T-helper 2 cell (primary cell): ENCODE results near the gene DAAM1.

Experiments
- DNase-seq, 5 experiments: peaks; one replicate each; pipeline versions ENCODE4 v3.0.0 to v3.0.0-alpha.2; 2012 to 2022

The DAAM1 gene

DNA sequence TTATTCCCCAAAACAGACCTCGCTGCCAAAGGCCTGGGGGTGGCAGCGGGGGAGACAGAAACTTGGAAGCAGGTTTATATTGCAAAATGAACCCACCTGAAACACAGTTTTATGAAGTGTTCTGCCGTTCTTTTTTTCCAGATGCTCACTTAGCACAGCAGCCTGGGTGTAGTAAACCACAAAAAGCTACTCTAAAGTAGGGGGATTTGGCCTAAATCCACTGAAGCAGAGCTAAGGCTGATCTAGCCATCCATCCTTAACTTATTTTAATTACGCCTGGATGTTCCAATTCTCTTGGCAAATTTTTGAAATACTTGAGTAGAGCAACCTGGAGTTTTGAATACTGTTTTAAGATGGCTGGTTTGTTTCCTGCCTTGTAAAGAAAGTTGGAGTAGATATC, 155.5 kb downstream of the DAAM1 start:
- DNase-seq = no peak

DNA sequence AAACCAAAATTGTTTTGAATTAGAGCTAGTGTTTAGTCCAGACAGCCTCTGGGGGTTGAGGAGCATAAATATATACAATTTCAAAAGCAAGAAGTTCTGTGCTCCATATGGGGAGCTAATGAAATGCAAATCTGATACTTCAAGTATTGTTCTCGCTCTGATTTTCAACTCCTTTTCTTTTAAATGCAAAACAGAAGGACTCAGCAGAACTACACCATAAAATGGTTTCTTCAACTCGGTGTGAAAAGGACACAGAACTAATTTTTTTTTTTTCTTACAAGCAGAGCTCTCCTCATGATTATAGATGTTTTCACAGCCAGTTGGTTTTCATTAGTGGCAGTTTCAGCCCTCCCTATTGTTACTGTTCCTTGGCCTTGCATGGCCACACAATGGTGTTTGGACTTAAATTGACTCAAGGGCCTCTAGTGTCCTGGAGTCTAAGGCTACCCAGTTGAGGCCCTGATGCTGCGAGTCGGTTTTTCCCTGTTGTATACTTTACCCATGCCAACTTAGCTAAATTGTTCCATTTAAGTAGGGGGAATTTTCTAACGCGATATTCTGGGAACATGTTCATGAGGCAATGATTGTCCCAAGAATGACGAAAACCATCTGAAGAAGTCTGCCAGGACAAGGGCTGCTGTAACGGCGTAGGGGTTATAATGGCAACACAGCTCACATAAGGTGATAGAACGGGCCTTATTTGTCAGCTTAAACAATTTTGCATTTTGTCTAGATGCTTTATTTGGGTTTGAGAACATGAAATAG, 156.4 kb downstream of the DAAM1 start:
- DNase-seq = no peak

DNA sequence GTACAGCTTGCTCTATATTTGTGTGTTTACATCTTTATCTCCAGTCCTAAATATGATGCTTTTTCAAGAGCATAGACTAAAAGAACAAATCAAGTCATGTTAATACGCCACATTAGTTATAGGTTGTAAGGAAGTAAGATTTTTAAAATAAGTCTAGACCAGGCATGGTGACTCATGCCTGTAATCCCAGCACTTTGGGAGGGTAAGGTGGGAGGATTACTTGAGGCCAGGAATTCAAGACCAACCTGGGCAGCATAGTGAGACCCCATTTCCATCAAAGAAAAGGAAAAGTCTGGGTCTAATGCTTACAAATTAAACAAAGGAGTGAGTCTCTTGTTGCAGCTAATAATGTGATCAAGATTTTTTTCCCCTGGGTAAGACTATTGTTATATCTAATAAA, 157.9 kb downstream of the DAAM1 start:
- DNase-seq = no peak

DNA sequence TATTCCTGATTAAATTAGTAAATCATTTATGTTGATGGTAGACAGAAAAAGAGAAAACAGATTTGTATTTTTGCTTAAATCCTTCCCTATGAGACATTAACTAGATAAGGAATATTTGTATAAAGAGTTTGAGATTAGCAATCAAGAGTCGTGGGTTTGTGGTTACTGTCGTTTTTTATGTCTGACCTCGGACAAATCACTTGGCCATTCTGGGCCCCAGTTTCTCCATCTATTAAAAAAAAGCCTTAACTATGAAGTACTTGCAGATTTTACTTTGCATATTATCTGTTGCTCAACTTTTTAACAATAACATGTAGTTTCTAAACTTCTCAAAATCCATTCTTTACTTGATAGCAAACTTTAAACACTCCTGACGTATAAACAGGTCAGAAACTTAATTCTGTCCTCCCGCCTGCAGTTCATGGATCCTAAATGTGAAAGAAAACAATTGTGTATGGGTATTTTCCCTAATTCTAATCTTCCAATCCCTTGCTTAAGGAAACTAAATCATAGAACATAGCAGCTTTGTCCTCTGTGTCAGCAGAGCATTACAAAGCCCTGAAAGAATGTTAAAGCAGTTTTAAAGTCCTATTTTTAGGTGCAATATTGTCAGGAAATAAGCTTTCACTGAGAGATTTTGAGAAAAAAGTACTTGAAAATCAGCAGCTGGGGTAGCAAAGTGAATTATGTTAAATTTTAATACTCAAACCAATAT, 158.5 kb downstream of the DAAM1 start:
- no peak for DNase-seq

DNA sequence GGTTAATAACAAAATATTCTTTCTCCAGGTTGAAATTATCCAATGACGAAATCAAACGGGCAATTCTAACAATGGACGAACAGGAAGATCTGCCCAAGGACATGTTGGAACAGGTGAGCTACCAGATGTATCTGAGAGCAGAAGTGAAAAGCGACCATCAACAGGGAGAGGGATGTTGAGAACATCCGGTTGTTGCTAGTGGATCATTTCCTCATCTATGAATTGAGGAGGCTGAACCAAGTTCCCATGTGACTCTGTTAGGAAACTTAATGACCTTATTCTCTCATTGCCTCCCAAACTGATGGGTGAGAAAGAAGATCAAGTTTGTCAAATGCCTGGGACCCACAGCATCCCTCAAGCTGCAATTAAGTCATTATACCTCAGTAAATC, 159.0 kb downstream of the DAAM1 start:
- no peak for DNase-seq

DNA sequence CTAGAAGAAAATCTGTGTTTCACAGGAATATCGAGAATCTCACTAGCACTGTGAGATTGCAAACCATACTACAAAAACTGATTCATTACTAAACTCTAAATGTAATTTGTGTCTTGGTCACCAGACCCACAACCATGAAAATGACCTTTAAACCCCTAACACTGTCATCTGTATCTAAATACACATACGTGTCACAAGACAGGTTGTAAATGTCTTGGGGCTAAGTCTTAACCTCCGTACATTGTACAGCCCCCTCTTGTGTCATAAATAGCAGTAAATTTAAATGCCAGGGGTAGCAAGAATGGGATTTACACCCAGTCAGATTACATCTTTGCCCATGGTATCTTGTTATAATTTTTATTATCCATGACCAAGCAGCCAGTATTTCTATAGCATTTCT, 159.4 kb downstream of the DAAM1 start:
- no peak for DNase-seq

DNA sequence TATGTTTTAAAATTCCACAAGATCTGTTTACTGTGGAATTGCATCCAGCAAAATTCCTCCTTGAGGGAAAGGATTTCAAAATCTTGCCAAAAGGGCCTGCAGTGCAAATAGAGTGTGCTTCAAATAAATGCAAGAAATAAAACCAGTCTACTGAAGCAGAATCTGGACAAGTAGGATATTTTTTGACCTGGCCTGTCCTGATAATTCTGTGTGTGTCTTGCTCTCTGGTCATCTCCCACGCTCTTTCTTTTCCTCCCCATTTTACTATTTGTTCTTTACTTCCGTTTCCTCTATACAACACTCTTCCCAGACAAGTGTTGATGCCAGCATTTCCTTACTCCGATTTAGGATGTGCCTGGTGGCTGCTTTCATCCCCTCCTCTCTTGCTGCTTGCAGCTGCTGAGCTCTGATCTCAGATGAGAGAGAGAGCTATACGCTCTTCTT, 160.8 kb downstream of the DAAM1 start:
- DNase-seq = no peak

DNA sequence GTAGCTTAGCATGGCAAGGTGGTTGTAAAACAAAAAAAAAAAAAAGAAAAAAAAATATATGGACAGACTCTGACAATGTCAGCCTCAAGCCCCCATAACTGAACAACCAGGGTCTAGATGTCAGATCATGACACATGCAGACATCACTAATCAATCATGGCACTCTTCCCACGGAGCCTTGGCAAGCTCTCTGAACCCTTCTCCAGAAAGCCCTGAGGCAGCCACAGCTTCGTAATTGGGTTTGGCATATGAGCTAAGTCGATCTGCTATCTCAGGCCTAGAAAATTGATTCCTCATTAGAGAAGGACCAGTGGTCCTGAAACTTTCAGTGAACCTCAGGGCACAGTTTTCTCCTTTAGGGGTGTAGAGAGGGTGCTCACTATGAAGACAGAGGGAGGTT, 164.5 kb downstream of the DAAM1 start:
- DNase-seq = no peak

DNA sequence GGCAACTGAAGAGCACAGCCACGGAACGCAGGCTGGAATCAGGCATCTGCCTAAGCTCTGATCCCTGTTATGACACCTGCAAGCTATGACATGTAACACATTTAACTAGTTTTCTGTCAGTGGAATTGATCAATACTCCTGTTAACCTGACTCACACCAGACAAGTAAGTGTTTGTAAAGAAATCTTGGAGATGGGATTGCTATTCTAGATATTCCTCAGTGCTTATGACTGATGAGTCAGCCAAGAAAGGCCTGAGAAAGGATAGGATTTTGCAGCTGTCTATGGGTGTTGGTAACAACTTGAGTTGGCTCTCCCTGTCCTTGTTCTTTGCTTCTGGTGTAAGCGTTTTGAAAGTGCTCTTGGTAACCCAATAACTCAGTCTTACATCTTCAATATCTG, 166.2 kb downstream of the DAAM1 start:
- DNase-seq = no peak

DNA sequence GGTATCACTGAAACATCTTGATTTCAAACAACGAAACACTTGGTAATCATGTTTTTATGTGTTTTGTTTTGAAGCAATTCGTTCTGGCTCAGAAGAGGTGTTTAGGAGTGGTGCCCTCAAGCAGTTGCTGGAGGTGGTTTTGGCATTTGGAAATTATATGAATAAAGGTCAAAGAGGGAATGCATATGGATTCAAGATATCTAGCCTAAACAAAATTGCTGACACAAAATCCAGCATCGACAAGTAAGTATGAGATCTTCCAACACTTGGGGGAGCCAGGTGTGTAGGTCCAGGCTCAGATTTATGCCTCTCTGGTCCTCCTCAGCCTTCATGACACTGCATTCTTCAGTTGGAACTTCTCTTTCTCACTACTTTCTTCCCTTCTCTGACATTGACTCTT, 166.6 kb downstream of the DAAM1 start:
- no peak for DNase-seq

DNA sequence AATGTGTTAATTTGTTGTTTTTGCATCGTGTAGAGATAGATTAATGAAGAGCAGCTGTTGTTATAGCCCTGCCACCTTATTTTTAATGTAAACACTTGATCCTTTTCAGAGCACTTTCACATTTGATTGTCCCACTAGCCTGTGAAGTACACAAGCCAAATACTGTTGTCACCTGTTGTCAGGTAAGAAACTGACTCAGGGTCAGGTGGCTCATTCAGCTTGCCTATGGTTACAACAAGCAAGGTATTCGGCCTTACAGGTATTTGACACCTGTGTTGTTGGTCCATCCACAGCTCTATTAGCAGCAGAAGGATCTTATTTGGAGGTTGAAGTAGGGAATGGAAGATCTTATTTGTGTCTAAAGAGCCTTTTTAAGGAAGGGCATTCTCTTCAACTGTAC, 167.8 kb downstream of the DAAM1 start:
- no peak for DNase-seq

DNA sequence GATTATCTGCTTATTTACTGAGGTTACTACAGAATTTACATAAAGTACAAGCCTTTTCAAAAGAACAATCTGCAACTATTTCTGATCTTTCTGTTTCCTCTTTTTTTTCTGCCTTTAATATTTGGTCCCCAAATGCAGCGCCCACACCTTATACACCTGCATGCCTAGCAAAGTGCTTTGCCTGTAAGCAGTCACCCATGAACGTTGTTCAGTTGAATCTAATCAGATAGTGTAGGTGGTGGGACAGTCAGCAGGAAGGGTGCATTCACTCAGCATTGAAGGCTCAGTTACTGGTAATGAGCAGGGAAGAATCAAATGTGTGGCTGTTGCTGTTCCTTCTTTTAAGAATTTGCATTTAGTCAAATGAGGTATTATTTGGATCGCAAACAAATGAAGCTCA, 168.3 kb downstream of the DAAM1 start:
- DNase-seq = no peak

DNA sequence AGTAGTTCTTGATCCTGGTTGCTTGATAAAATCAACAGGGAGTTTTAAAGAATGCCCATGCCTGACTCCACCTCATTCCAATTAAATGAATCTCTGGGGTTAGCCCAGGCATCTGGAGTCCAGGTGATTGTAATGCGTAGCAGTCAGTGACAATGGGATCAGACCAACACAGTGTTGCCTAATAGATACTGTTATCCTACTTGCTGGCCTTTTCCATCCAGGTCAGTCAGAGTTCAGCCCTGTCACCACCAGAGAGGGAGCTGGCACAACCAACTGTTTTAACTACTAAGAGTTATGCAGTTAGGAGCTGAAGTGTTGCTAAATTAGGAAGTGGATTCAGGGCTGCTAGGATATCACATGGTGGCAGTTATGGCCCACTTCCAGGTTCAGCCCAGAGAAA, 169.6 kb downstream of the DAAM1 start:
- DNase-seq = no peak

DNA sequence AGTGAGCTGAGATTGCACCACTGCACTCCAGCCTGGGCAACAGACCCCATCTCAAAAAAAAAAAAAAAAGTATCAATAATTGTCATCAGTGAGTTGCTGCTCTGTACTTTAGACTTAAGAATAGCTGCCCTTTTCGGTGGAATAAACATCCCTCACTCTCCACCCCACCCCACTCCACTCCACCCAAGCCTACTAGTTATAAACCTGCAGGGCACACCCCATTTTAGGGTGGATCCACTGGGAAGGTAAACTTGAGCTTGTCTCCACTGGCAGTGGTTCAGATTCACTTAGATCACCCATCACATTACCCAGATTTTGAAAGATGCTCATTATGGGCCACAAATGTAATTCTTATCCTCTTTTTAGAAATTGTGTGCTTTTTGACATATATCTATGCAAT, 170.3 kb downstream of the DAAM1 start:
- no peak for DNase-seq

DNA sequence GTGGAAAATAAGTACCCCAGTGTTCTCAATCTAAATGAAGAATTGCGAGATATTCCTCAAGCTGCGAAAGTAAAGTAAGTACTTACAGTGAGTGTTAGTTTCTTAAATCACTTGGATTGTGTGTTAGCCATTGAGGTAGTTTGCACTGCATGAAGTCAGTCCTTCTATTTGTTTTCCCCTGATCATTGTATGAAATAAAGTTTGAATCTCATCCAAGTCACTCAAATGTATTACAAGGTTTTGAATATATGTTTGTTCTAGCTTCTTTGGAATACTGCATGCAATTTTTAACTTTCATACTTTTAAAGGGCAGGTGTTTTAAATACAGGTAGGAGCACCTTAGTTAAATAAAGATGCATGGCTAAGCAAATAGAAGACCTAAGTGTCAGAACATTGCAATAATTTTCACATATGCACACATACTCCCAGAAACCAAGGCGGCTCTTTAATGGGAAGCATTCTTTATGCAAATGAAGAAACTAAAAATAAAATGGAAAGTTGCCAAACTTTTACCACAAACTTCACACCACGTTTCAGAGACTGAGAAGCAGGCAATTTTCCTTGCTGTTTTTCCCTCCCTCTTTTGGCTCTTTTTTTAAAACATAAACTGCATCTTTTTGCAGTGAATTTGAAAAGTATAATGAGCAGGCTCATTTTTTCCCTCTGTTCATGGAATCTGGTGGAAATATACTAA, 171.1 kb downstream of the DAAM1 start:
- no peak for DNase-seq

DNA sequence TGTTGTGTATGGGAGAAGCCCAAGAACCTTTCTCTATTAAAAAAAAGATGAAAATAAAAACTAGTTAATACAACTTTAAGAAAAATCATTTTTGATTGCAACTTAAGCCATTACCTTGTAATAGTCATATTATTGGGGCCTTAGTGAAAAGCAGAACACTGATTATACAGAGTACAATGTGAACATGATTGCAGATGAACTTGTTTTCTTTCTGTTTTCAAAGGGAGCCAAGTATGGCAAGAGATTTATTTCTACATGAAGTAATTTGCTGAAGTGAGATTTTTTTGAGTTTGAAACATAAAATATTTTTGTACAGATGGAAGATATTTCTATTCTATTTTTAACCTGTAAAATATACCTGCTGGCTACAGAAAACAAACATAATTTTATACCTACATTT, 171.8 kb downstream of the DAAM1 start:
- no peak for DNase-seq

DNA sequence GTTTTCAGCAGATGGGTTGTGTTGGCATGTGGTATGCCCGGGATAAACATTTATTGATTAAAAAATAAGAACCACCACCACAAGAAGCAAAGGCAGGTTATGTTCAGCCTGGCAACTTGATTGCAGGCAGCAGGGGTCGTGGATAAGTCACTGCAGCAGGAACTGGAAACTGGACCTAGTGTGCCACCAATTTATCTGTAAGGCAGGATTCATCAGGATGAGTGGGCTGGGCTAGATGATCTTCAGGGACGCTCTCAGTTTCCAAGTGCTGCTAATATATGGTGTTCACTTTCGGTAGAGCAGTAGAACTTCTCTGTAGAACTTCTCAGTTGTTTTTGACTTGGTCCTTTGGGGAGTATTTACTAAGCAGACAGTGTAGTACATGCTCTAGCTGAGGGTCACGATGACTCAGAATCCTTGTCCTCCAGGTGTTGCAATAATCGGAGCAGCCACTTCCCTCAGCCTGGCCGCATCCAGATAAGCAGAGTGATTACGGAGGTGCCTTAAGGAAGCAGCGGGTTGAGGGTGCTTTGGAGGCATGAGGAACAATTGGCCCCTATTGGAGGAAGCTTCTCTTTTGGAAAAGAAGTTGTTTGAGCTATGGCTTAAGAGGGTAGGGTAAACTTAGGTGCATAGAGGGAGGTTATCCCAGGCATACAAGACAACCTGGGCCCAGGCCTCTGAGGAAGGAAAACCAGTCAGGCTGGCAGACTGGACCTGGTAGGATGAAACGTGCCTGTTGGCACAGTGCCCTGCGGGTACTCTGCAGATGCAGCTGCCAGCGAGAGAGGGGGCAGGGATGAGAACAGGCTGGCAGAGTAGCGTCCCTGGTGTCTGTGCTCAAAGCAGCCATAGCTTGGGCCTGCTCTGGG, 172.7 kb downstream of the DAAM1 start:
- DNase-seq = no peak

DNA sequence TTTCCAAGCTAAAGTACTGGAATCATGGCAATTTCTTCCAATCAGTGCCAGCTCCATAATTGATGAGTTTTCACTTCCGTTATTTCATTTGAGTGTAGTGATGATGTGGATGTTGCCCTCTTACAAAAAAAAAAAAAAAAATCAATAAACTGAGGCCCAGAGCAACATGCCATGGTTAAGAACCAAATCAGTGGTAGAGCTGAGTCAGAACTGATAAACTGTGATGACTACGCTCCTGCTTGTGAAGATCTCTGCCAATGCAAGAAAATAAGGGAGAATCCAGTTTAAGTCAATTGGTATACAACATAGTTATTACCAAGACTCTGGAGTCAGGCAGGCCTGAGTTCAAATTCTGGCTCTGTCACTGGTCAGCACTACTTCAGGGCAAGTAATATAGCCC, 174.0 kb downstream of the DAAM1 start:
- DNase-seq = peak in 1 of 5 experiments; percentile 13

DNA sequence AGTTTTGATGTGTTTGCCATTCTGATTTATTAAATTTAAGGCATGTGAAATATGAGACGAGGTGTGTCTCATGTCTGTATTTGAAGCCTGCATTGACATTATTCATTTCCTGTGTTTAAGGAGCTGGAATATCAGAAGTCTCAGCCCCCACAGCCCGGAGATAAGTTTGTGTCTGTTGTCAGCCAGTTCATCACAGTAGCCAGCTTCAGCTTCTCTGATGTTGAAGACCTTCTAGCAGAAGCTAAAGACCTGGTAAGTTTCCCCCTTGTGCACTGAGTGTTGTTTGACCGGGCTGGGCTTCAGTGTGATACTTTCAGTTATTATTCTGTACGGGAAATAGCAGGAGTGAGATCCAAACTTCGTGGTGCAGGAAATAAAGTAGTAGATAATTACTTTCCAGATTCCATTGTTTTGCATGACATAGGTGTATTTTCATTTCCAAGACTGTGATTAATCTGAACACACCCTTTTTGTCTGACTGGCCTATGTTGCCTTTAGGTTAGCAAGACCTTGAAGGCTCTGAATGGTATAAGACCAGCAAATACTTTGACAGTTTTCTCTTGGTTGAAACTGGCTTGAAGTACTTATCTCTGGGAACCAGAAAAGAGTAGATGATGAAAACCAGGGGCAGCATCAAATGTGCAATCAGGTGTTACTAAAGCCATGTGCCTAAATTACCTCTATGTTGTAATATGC, 175.2 kb downstream of the DAAM1 start:
- DNase-seq = no peak

DNA sequence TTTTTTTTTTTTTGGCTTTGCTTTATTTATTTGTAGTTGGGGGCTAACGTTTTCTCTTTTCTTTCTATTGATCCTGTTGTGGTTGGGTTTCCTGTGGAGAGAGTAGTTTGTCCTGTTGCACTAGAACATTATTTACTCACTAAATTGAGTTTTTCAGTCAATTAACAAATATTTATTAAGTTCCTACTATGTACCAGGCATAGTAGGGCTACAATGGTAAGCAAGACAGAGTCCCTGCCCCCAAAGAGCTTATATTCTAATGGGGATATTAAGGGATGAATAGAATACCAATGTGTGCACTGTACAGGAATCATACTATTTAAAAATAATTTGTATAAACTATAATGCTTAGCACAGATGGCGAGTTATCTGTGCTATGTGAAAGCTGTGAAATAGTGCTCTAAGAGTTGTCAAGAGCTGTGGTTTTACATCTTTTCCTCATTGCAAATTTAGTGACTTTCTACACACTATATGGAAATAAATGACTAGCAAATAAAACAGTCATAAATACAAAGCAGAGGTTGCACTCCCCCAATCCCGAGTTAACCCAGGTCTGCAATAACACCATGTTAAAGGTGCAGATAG, 181.8 kb downstream of the DAAM1 start:
- DNase-seq = no peak

DNA sequence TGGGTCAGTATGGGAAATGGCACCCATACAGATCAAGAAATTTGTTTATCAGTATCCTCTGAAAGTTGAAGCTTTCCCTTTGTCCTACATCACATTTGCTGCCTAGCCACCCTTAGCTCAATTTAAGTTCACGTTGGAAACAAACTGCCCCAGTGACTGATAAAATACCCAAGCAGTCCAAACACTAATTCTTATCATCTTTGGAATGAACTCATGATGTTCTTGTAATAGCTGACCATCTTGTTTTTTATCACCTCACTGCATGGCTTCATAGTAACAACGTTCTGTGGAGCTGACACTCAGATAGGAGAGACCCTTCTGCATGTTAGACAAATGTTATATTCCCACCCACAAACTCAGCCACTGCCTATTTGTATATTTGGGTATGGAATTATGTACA, 183.3 kb downstream of the DAAM1 start:
- no peak for DNase-seq

DNA sequence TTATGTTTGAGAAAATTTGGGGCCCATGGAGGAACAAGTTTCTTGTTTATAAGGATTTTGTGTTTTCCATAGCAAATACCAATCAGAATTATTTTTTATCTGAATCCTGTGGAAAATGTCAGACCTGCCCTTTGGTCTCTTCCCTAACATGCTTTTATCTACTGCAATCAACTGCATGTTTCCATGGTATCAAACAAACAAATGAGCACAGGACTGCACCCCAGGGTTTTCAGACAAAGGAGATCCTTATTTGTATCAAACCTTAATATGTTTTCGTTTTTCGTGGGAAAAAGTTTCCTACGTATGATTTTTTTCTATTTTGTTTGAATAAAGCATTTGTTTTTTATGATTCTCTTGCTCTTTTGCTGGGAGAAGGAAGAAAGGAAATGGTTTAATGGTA, 185.6 kb downstream of the DAAM1 start:
- no peak for DNase-seq
